Thyroid gland (tissue), 4 donors: Measurements from ENCODE around the gene AP1B1.

ENCODE experiments used
- POLR2A ChIP-seq, 2 donors: fragments of 450-650 bp; IDR thresholded peaks; one replicate each; pipeline ENCODE4 v1.6.1; 2017; ENCODE audit warnings: antibody characterized with exemption in 2 of 2, mild to moderate bottlenecking in 2 of 2, moderate library complexity in 1 of 2
- TF ChIP-seq, protein P1 (sequence below), 6 experiments: fragments of 200-600 bp in 3 of 6; fragments of 450-650 bp in 3 of 6; sonication (generic) in 3 of 6; IDR thresholded peaks; one replicate each; pipeline ENCODE4 v1.5.1; 2016 to 2019; ENCODE audit warnings: antibody characterized with exemption in 6 of 6, mild to moderate bottlenecking in 2 of 6, inconsistent platforms in 1 of 6, moderate library complexity in 1 of 6

DNA sequence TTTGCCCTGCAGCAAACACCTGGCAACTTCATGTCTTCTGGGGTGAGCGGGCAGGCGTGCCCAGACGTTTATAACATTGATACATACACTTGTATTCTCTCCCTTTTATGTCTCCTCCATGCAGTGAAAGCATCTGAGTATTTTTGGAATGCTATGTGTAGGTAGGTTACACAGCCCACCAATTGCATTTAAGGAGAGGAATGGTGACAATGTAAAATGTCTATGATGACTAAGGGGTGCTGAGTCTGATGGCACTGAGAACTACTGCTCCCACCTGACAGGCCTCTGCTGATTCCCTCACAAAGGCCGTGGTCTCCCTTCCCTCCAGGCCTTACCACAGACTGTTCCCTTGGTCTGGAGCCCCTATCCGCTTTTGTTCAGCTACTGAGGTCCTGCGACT is 50.0 kb downstream of the AP1B1 start:
- TF ChIP-seq, protein P1, sequence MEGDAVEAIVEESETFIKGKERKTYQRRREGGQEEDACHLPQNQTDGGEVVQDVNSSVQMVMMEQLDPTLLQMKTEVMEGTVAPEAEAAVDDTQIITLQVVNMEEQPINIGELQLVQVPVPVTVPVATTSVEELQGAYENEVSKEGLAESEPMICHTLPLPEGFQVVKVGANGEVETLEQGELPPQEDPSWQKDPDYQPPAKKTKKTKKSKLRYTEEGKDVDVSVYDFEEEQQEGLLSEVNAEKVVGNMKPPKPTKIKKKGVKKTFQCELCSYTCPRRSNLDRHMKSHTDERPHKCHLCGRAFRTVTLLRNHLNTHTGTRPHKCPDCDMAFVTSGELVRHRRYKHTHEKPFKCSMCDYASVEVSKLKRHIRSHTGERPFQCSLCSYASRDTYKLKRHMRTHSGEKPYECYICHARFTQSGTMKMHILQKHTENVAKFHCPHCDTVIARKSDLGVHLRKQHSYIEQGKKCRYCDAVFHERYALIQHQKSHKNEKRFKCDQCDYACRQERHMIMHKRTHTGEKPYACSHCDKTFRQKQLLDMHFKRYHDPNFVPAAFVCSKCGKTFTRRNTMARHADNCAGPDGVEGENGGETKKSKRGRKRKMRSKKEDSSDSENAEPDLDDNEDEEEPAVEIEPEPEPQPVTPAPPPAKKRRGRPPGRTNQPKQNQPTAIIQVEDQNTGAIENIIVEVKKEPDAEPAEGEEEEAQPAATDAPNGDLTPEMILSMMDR (IDR thresholded peaks at IDR 0.05): no peak
- no peak for TF ChIP-seq POLR2A (IDR thresholded peaks at IDR 0.05)
